Measurements from ENCODE around the gene TMEM45B.
"Not testable (repeated sequence)": the region's sequence is repeated elsewhere in the genome, so short reads cannot be mapped to it uniquely, and the experiment has no call there.

The TMEM45B gene

DNA sequence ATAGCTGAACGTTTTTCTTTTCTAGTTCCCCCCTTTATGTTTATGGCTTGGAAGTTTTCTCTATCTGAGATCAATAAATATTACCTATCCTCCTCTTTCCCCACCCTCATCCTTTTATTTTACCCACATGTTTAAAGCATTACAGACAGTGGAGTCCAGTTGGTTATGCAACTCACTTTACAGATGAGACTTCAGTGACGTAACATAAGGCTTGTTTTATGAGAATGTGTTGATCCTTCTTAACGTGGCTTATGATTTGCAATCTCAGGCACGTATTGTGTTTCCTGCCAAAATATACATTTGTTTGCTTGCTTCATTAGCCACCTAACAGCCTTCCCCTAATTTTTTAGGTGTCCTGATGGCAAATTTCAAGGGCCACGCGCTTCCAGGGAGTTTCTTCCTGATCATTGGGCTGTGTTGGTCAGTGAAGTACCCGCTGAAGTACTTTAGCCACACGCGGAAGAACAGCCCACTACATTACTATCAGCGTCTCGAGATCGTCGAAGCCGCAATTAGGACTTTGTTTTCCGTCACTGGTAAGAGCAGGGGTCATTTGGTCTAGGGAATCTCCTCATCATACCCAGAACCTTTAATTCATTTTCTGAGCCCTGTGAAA lies 36.6 kb downstream of the TMEM45B start:
- no peak for DNase-seq (ENCODE audit: low read depth in 2 of 2)

DNA sequence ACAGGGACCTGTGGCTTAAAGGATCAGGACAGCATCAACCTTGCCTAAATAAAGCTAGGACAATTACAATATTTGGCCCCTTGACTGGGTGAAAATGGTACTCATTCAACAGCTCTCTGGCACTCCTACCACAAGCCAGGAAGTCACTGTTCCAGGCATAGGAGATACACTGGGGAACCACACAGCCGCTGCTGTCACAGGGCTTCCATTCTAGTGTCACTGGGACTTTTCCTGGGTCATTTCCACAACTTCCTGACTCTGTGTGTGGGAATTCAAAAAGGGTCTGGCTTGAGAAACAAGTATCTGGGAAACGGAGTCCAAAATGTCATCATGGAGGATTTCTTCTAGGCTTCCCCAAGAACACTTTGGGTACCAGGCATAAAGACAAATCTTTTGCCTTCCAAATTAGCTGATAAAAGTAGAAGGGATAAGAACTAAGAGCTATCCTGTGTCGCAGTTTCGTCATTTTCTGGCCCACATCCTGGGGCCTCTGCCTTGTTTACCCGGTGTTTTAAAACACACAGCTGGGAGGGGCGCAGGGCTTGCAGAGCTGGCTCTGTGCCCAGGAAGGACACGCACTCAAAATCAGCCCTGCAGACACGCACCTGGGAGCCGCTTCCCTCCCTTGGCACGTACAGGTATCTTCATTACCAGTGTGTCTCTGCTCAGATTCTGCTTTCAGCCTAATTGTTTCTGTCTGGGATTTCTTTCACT lies 38.0 kb downstream of the TMEM45B start:
- DNase-seq (ENCODE audit: low read depth in 2 of 2): no peak

DNA sequence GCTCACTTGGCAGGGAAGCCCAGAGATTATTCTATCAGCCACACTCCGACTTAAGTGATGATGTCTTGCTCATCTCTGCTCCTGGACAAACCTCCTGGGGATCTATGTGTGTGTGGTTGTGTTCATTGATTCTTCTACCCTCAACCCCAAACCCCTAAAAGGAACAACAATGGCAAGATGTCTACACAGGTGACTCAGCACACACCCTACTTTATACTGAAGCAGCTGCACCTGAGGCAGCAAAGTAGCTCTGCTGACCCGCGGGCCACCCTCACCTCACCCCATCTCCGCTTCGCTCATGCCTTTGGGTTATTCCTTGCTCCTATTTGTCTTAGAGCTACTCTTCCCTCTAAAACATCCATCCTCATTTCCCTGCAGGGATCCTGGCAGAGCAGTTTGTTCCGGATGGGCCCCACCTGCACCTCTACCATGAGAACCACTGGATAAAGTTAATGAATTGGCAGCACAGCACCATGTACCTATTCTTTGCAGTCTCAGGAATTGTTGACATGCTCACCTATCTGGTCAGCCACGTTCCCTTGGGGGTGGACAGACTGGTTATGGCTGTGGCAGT lies 38.7 kb downstream of the TMEM45B start:
- DNase-seq (ENCODE audit: low read depth in 2 of 2): no peak

DNA sequence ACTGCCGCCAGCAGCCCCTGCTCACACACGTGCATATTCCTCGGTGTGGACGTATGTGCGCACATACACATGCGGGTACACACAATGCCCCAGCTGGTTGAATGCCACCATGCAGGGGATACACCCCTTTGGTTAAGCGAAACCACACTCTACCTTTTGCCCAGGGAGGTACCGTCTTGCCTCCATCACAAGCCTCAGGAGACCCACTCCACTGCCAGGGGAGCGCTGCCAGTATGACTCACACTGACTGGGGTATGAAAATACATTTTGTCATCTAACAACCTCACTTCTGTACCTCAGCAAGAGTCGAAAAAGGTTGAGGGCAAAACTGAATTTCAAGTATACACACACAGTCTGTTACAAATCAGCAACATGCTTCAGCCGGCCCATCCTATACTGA lies 39.4 kb downstream of the TMEM45B start:
- DNase-seq (ENCODE audit: low read depth in 2 of 2): no peak

DNA sequence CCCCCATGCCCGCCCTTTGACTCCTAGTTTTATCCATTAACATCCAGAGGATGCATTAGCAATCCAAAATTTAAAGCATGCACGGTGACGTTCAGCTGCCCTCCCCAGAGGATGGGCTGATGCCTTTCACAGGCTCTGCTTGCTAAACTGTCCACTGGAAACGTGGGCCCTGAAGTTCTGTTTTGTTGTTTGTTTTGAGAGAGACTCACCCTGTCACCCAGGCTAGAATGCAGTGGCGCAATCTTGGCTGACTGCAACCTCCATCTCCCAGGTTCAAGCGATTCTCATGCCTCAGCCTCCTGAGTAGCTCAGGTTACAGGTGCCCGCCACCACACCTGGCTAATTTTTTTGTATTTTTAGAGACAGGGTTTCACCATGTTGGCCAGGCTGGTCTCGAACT lies 40.4 kb downstream of the TMEM45B start:
- DNase-seq (ENCODE audit: low read depth in 2 of 2): no peak

GRCh38 chr11:129861702-129862522 lies 46.3 kb downstream of the TMEM45B start:
- DNase-seq (ENCODE audit: low read depth in 2 of 2): peak; percentile 85 to 88

- no peak for DNase-seq (ENCODE audit: low read depth in 2 of 2)
Measured at GRCh38 chr11:129864811-129865210, 49.2 kb downstream of the TMEM45B start.

GRCh38 chr11:129865701-129866100 lies 50.1 kb downstream of the TMEM45B start:
- DNase-seq (ENCODE audit: low read depth in 2 of 2): no peak

DNA sequence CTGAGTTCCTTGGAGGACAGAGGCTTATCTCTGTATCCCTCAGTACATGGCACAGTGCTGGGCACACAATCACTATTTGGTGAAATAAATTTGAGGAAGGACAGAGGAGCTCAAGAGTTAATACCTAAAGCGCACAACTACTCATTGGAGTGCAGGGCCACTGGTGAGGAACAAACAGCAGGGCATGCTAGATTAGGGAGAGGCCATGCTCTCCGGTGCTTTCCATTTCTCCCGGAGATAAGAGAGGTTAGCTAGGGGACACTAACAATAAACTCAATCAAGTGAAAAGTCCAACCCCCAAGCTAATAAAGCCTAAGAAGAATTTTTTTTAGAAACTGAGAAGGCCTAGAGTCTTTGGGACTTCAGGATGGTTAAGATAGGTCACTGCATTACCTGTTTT lies 50.7 kb downstream of the TMEM45B start:
- DNase-seq (ENCODE audit: low read depth in 2 of 2): no peak

DNA sequence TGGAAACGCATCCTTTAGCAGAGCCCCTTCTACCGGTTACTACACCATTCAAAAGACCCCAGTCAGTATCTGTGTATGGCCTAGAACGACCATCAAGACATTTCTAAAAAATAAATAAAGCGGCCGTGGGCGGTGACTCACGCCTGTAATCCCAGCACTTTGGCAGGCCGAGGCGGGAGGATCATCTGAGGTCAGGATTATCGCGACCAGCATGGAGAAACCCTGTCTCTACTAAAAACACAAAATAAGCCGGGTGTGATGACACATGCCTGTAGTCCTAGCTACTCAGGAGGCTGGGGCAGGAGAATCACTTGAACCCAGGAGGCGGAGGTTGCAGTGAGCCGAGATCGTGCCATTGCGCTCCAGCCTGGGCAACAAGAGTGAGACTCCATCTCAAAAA lies 53.0 kb downstream of the TMEM45B start:
- not testable (repeated sequence) for DNase-seq (ENCODE audit: low read depth in 2 of 2)

DNA sequence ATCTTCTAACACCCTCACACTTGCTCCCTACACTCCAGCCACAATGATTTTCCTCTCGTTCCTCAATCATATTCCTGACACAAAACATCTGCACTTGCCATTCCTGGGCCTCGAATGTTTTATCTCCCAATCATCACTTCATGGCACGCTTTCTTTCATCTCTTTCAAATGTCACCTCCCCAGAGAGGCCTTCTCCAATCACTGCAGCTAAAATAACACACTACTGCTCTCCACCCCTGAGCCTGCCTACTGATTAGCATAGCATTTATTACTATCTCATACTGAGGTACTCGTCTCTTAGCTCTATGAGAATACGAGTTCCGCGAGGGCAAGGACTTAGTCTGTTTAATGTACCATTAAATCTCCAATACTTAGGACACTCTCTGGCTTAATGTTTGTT lies 56.3 kb downstream of the TMEM45B start:
- DNase-seq (ENCODE audit: low read depth in 2 of 2): no peak

DNA sequence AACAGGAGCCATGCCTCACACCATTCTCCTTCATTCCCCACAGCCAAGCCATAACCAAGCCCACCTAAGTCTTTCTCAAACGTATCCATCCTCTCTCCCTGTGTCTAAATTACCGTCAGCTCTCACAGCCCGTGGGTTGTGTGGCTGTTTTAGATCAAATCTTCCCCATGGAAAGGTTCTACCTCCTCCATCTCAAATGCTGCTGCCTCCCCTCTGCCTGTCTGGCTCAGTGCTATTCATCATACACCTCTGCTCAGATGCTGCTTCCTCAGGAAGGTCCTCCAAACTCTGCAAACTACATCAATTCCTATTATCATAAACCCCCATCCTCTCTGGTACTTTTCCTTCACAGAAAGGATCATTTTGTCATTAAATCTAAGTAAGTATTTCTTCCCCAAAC lies 64.7 kb downstream of the TMEM45B start:
- DNase-seq (ENCODE audit: low read depth in 2 of 2): no peak

- DNase-seq (ENCODE audit: low read depth in 2 of 2): no peak
Measured at GRCh38 chr11:129881570-129882170, 66.0 kb downstream of the TMEM45B start.

GRCh38 chr11:129884581-129884980 lies 68.9 kb downstream of the TMEM45B start:
- no peak for DNase-seq (ENCODE audit: low read depth in 2 of 2)

GRCh38 chr11:129885381-129885780 lies 69.7 kb downstream of the TMEM45B start:
- DNase-seq (ENCODE audit: low read depth in 2 of 2): no peak

- no peak for DNase-seq (ENCODE audit: low read depth in 2 of 2)
Measured at GRCh38 chr11:129888451-129888850, 72.8 kb downstream of the TMEM45B start.

GRCh38 chr11:129894278-129895125 lies 78.9 kb downstream of the TMEM45B start:
- DNase-seq (ENCODE audit: low read depth in 2 of 2): no peak

- DNase-seq (ENCODE audit: low read depth in 2 of 2): peak; percentile 33 to 42
Measured at GRCh38 chr11:129895126-129896041, 79.7 kb downstream of the TMEM45B start, which contains the start of gene NFRKB. Gene NFRKB (minus strand): TSS chr11:129895578. CDS start chr11:129892849, 2,729 bp downstream.

DNA sequence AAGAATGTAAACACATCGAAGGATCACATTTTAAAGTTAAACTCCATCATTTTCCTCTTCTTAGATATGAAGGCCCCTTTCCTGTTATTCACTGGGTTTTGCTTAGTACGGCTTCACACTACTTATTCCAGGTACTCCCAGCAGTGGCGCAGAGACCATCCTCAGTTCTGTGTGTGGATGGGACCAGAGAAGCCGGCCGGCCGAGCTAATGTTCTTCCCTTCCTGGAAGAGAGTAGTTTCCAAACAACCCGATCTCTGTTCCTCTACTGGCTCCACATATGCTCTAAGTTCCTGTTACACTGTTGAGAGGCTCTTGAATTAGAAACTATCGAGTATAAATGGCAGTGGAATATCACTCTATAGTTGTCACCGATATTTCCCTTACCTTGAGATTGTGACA lies 80.4 kb downstream of the TMEM45B start:
- no peak for DNase-seq (ENCODE audit: low read depth in 2 of 2)

GRCh38 chr11:129905402-129905801 lies 89.8 kb downstream of the TMEM45B start:
- no peak for DNase-seq (ENCODE audit: low read depth in 2 of 2)
